ENCODE results near the gene ADRA2C. TPM values are rescaled to one million over a fixed set of nuclear protein-coding genes. Genes with fewer than 3 reads are reported as not detected.

Gene ADRA2C
- total RNA-seq, 1 experiment from 2014 or later, result 0.28 TPM

DNA sequence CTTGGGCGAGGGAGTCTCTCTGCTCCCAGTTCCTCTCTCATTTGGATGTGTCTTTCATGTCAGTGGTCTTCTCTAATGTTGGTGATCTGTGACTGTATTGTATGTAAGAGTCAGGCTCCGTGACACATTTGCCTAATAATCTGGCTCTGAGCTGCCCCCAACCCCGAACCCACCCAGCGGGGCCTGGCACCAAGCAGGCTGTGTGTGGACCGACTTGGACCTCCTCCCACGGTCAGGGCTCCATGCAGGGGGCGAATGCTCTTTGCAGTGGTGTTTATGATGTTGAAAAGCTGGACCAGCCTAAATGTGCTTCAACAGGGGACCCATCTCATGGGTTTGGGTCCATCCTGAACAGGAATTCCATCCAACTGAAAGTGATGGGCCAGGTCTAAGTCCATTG is 47.0 kb upstream of the ADRA2C start:
- intact Hi-C loops (cut with micrococcal nuclease), result no loop called here
- BruUV-seq (replicated peaks), result no TSS peak
- TF ChIP-seq, protein P1, sequence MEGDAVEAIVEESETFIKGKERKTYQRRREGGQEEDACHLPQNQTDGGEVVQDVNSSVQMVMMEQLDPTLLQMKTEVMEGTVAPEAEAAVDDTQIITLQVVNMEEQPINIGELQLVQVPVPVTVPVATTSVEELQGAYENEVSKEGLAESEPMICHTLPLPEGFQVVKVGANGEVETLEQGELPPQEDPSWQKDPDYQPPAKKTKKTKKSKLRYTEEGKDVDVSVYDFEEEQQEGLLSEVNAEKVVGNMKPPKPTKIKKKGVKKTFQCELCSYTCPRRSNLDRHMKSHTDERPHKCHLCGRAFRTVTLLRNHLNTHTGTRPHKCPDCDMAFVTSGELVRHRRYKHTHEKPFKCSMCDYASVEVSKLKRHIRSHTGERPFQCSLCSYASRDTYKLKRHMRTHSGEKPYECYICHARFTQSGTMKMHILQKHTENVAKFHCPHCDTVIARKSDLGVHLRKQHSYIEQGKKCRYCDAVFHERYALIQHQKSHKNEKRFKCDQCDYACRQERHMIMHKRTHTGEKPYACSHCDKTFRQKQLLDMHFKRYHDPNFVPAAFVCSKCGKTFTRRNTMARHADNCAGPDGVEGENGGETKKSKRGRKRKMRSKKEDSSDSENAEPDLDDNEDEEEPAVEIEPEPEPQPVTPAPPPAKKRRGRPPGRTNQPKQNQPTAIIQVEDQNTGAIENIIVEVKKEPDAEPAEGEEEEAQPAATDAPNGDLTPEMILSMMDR (IDR thresholded peaks at IDR 0.05; ENCODE audit: unreplicated experiment), result no peak
- peaks cover 46% of the 10 kb centered on the region for H3K27me3 Mint-ChIP-seq (ENCODE audit: insufficient read depth, unreplicated experiment)
- H3K4me3 Mint-ChIP-seq (ENCODE audit: unreplicated experiment), result no peak overlapping the region
- POLR2A ChIA-PET, result no interaction called here
- no peaks in the 10 kb centered on the region for H3K36me3 Mint-ChIP-seq (ENCODE audit: insufficient read depth, unreplicated experiment)
- peaks cover 18% of the 10 kb centered on the region for H3K9me3 Mint-ChIP-seq (ENCODE audit: unreplicated experiment)
- CTCF ChIA-PET, result no interaction called here
- H3K27ac Mint-ChIP-seq (ENCODE audit: low read depth, unreplicated experiment), result no peak overlapping the region
- no peak for DNase-seq (ENCODE audit: unreplicated experiment)
- no peaks in the 10 kb centered on the region for H3K4me1 Mint-ChIP-seq (ENCODE audit: insufficient read depth, unreplicated experiment)

DNA sequence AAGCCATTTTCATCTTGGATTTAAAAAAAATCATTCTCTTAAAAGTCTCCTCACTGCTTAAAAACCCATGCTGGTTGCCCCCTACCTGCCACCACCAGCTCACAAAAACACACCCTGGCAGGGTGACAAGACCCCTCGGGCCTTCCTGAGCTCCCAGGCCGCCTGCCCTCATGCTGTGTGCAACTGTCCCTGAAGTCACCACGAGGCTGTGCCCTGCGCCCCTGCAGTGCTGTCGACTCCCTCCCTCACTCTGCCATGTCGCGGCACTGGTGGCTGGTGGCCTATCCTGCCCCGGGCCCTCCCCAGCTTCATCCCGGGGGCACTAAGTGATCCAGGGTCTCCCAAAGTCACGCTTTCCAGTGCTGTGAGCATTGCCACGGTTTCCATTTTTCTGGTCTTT is 46.3 kb upstream of the ADRA2C start:
- DNase-seq (ENCODE audit: unreplicated experiment), result no peak
- Mint-ChIP-seq H3K36me3 (ENCODE audit: insufficient read depth, unreplicated experiment) (no peaks in the 10 kb centered on the region), H3K4me3 (ENCODE audit: unreplicated experiment) (no peak overlapping the region), H3K27ac (ENCODE audit: low read depth, unreplicated experiment) (no peak overlapping the region), H3K9me3 (ENCODE audit: unreplicated experiment) (peaks cover 18% of the 10 kb centered on the region), H3K27me3 (ENCODE audit: insufficient read depth, unreplicated experiment) (peaks cover 52% of the 10 kb centered on the region), H3K4me1 (ENCODE audit: insufficient read depth, unreplicated experiment) (peaks cover 5% of the 10 kb centered on the region)
- CTCF ChIA-PET, result no interaction called here
- no TSS peak for BruUV-seq (replicated peaks)
- POLR2A ChIA-PET, result no interaction called here
- TF ChIP-seq, protein P1 (IDR thresholded peaks at IDR 0.05; ENCODE audit: unreplicated experiment), result no peak
- intact Hi-C loops (cut with micrococcal nuclease), result no loop called here

DNA sequence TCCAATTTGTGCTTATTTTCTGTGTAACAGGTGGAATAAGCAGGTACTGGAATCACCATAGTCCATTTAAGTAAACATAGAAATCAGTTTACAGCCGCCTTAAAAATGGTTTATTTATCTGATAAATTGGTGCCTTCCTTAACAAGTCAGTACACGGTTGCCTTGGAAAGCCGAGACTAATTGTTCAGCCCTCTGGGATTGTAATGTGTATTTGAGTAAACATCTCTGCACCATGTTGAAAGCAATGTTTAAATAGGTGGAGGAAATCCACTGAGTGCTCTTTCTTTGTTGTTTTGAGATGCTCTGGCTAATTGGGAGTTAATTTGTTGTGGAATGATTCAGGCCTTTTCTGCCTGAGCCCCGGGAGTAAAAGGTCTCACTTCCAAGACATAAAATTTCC is 45.7 kb upstream of the ADRA2C start:
- H3K27me3 Mint-ChIP-seq (ENCODE audit: insufficient read depth, unreplicated experiment), result peaks cover 59% of the 10 kb centered on the region
- ChIA-PET POLR2A (no interaction called here), CTCF (no interaction called here)
- TF ChIP-seq, protein P1 (IDR thresholded peaks at IDR 0.05; ENCODE audit: unreplicated experiment), result no peak
- no peaks in the 10 kb centered on the region for H3K36me3 Mint-ChIP-seq (ENCODE audit: insufficient read depth, unreplicated experiment)
- H3K4me3 Mint-ChIP-seq (ENCODE audit: unreplicated experiment), result no peak overlapping the region
- peaks cover 18% of the 10 kb centered on the region for H3K9me3 Mint-ChIP-seq (ENCODE audit: unreplicated experiment)
- H3K27ac Mint-ChIP-seq (ENCODE audit: low read depth, unreplicated experiment), result no peak overlapping the region
- DNase-seq (ENCODE audit: unreplicated experiment), result no peak
- peaks cover 6% of the 10 kb centered on the region for H3K4me1 Mint-ChIP-seq (ENCODE audit: insufficient read depth, unreplicated experiment)
- intact Hi-C loops (cut with micrococcal nuclease), result no loop called here
- no TSS peak for BruUV-seq (replicated peaks)

- Mint-ChIP-seq H3K9me3 (ENCODE audit: unreplicated experiment) (peaks cover 18% of the 10 kb centered on the region), H3K27me3 (ENCODE audit: insufficient read depth, unreplicated experiment) (peaks cover 66% of the 10 kb centered on the region), H3K27ac (ENCODE audit: low read depth, unreplicated experiment) (no peak overlapping the region), H3K4me1 (ENCODE audit: insufficient read depth, unreplicated experiment) (peaks cover 6% of the 10 kb centered on the region), H3K36me3 (ENCODE audit: insufficient read depth, unreplicated experiment) (no peaks in the 10 kb centered on the region), H3K4me3 (ENCODE audit: unreplicated experiment) (no peak overlapping the region)
- DNase-seq (ENCODE audit: unreplicated experiment), result no peak
- intact Hi-C loops (cut with micrococcal nuclease), result no loop called here
- ChIA-PET CTCF (no interaction called here), POLR2A (no interaction called here)
- TF ChIP-seq, protein P1 (IDR thresholded peaks at IDR 0.05; ENCODE audit: unreplicated experiment), result no peak
- no TSS peak for BruUV-seq (replicated peaks)
Observed at GRCh38 chr4:3721186-3721585, 45.0 kb upstream of the ADRA2C start.

Data from MCF 10A (cell line).